HG03045 (cell line): Measurements from ENCODE around the gene TSSK2.

Source experiments
- ATAC-seq: cut with Tn5 transposase; IDR thresholded peaks from one replicate; pipeline ENCODE4 v1.9.1; 2021; ENCODE audit warnings: mild to moderate bottlenecking, moderate library complexity; ENCODE audit not compliant: unreplicated experiment

TSSK2 gene

DNA sequence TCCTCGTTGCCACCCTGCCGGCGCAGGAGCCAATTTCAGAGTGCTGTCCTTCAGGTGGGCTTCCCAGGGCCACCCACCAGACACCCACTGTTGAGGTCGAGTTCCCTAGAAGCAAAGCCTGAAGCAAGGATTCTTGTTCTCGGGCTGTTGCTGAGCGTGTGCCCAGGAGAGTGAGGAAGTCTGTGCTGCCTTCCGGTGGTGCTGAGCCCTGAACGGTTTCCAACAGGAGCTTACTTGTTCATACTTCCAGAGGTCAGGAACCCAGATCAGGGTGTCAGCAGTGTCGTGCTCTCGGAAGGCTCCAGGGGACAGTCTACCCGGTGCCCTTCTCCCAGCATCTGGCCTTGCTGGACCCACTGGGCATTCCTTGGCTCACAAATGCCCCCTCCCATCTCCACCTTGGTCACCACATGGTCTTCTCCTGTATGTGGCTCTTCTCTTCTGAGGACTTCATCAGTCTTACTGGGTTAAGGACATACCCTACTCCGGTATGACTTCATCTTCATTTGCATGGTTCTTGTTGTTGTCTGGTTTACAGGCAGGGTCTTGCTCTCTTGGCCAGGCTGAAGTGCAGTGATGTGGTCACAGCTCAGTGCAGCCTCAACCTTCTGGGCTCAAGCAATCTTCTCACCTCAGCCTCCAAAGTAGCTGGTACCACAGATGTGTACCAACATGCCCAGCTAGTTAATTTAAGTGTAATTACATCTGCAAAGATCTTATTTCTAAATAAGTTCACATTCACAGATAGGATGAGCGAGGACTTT, 36.2 kb downstream of the TSSK2 start:
- no peak for ATAC-seq

GRCh38 chr22:19168088-19168890, 37.2 kb downstream of the TSSK2 start:
- ATAC-seq, result no peak

GRCh38 chr22:19169002-19169946, 38.2 kb downstream of the TSSK2 start:
- no peak for ATAC-seq

GRCh38 chr22:19169947-19170318, 38.8 kb downstream of the TSSK2 start:
- no peak for ATAC-seq

- no peak for ATAC-seq
Measured at GRCh38 chr22:19172213-19173046, 41.3 kb downstream of the TSSK2 start.

DNA sequence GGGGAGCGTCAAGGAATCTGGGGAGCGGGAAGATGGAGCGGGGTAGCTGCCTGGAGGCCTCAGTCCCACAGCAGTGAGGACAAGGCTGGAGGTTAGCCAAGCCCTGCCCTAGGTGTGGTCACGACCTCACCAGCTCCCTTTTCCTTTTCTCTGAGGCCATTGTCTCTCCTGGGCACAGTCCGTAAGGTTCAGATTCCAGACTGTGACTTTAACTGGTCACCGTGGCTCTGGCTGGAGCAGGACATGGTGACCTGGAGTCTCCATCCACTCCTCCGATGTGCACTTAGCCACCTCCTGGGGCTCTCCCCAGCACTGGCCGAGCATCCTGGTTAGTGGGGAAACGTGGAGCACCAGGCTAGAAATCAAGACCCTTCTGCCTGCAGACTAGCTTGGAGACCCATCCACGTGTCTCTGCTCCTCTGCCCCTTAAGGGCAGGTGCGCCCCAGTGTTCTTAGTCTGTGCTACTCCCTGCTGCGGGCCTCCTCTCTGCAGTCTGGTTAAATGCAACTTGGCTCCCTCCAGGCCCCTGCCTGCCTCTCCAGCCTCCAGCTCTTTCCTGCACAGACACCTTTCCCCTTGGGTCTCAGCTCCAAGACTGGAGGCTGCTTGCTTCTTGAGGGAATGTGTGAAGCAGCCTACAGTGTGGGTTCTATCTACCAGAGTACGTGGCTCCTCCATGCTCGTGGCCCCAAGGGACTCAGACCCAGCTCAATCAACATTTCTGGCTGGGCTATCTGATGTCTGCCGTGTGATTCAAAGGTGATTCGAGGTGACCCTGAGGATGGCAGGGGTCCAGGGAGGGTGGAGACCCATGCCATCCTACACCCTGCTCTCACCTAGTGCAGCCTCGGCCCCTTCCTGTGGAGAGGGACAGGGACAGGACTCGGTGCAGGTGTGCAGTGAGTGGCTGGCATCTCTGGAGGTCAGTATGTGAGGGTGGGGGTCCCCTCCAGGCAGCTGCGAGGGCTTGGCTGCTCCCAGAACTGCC, 42.2 kb downstream of the TSSK2 start:
- ATAC-seq, result no peak

- ATAC-seq, result no peak
Measured at GRCh38 chr22:19174106-19175025, 43.3 kb downstream of the TSSK2 start.

GRCh38 chr22:19175026-19175601, 44.0 kb downstream of the TSSK2 start:
- ATAC-seq, result no peak

- ATAC-seq, result no peak
Measured at GRCh38 chr22:19175602-19176174, 44.6 kb downstream of the TSSK2 start.

- ATAC-seq, result no peak
Measured at GRCh38 chr22:19176175-19176643, 45.1 kb downstream of the TSSK2 start.

DNA sequence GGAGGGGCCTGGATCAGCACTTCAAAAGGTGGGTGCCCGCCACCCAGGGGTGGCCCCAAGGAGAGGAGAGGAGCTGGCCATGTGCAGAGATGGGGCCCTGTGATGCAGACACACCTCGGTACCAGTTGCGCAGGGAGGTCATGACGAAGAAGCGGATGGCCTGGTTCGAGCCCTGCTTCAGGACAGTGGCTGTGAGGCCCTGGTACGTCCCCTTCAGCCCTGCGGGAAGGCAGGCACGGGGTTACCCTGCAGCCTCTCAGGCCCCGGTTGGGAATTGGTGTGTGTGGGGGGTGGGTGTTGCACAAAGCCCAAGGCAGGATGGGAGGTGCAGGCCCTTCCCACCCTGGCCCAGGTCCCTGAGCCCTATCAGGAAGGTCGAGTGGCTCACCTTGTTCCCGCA, 45.6 kb downstream of the TSSK2 start:
- no peak for ATAC-seq

- ATAC-seq, result no peak
Measured at GRCh38 chr22:19177164-19178064, 46.3 kb downstream of the TSSK2 start.

GRCh38 chr22:19178065-19178656, 47.1 kb downstream of the TSSK2 start:
- peak; percentile 40 for ATAC-seq

DNA sequence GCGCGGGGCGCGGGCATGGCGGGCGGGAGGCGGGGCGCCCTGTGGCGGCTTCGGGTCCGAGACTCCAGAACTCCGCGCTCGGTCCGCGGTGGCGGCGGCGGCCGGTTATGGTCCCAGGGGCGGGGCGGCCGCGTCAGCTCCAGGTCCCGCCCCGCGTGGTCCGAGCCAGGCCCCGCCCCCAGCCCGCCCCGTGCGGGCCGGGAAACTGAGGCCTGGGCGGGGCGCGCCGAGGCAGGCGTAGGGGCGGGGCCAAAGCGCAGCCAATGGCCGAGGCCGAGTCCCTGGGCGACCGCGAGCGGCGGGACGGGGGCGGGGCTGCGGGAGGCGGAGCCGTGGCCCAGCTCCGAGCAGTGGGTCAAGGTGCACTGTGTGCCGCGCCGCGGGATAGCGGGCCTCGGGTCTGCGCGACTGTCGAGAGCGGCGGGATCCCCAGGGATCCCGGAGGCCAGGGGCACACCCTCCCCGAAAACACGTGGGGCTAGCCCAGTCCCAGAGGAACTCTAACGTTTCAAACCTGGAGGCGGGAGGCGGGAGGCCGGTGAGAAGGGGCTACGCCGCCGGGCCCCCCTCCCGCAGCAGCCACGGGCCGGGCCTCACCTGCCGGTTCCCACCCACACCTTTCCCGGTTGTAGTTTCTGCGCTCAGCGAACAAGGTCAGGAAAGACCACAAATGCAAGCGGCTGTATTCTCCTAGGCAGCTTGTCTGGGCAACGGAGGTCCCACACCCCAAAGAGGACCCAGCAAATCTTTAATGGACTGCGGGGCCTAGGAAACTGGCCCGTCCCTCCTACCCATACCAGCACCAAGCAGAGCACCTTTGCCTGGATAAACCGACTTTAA, 47.8 kb downstream of the TSSK2 start, which contains the start of gene SLC25A1:
SLC25A1 (minus strand) TSS at position 80 of the 840 bp plus-strand sequence; CDS start at position 17, 63 bp downstream.
- peak; percentile 66 for ATAC-seq
